Activated B cell treated with CpG ODN at 0.5 μM for 24 hours (primary cell): ENCODE results near the gene ZNF575. TPM values are rescaled to one million over a fixed set of nuclear protein-coding genes. Genes with fewer than 3 reads are reported as not detected.
A peak's percentile ranks its signal among the peaks of the same experiment; 100 is the strongest.

Source experiments
- ATAC-seq: fragments of 200-7000 bp; cut with Tn5 transposase; one replicate; pipeline ENCODE4 v1.10.0; 2021; ENCODE audit warnings: low read depth, mild to moderate bottlenecking, moderate library complexity
- CTCF ChIA-PET: fragments of 350-600 bp; sonication (Branson Sonifier 250); formaldehyde crosslinking; loops from one replicate; lab custom pipeline; 2021; ENCODE audit warnings: antibody characterized with exemption; lab: Charles Lee
- POLR2A ChIA-PET: fragments of 350-600 bp; sonication (Branson Sonifier 250); formaldehyde crosslinking; loops from one replicate; lab custom pipeline; 2021; ENCODE audit warnings: antibody characterized with exemption; lab: Charles Lee
- DNase-seq: peaks from one replicate; pipeline ENCODE4 v3.0.0; 2022
- H3K27ac Mint-ChIP-seq: one replicate; pipeline ENCODE4 v1.8.0; 2020; ENCODE audit warnings: mixed read lengths
- H3K27me3 Mint-ChIP-seq: one replicate; pipeline ENCODE4 v1.8.0; 2021; ENCODE audit warnings: mixed read lengths
- H3K36me3 Mint-ChIP-seq: one replicate; pipeline ENCODE4 v1.8.0; 2021; ENCODE audit warnings: low read depth, mixed read lengths
- H3K4me1 Mint-ChIP-seq: one replicate; pipeline ENCODE4 v1.8.0; 2021; ENCODE audit warnings: mixed read lengths
- H3K4me3 Mint-ChIP-seq: one replicate; pipeline ENCODE4 v1.8.0; 2020; ENCODE audit warnings: mild to moderate bottlenecking, mixed read lengths
- H3K9me3 Mint-ChIP-seq: one replicate; pipeline ENCODE4 v1.8.0; 2020; ENCODE audit warnings: mixed read lengths
- intact Hi-C: fragments of 100-400 bp; cut with micrococcal nuclease; formaldehyde crosslinking; loops from one replicate; pipeline ENCODE4 v1.15.1; 2024
- total RNA-seq: library from RNA; stranded (reverse); gene quantifications from 2 replicates; pipeline ENCODE4 v1.2.3, GENCODE V29; 2022
- TF ChIP-seq, protein P1 (sequence below): fragments of 200-600 bp; IDR thresholded peaks from one replicate; pipeline ENCODE4 v1.8.0; 2022; ENCODE audit warnings: antibody characterized with exemption, mild to moderate bottlenecking

ZNF575 gene
- total RNA-seq, 1 donor from 2014 or later = 1.9 TPM

DNA sequence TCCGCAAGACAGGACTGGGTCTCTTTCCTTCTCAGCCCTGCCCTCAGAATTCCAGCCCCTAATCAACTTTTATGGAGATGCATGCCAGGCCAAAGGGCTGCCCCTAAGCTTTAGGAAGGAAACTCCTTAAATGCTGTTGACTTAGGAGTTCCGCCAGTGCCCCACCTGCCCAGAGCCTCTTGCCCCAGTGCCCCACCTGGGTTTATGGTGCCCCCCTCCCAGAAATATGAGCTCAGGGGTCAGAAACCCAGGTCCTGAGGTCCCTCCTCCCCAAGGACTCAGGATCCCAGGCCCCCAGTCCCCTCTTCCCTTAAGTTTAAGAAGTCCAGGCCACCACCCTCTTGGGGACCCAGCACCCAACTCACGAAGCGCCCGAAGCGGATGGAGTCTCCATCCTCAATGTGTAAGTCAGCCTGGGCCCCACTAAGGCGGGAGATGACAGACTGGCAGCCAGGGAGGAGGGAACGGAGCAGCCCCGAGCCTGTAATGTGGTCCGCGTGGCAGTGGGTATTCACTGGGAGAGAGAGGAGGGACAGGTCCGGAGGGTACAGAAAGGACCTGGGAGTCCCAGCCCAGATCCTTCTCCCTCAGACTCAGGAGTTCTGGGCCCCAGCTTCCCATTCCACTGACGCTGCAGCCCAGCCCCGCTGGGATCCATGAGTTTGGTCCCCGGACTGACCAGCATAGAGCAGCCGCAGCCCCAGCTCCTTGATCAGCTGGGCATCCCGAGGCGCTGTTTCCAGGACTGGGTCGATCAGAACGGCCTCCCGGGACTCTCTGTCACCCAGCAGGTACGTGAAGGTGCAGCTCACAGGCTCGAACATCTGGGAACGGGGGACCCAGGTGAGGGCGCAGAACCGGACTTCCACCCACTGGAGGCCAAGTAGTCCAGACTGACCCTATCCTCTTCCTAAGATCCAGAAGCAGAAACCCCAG, 6.9 kb upstream of the ZNF575 start:
- DNase-seq (no peak), ATAC-seq (no peak)
- intact Hi-C loops = loop anchor here (2.0 kb wide), 1 partner anchor 21 kb away; the partner anchor contains the start of gene PHLDB3
- Mint-ChIP-seq H3K27ac (peak overlapping the region; percentile 54), H3K4me3 (peak overlapping the region; percentile 89), H3K27me3 (no peaks in the 10 kb centered on the region), H3K4me1 (peaks cover 25% of the 10 kb centered on the region), H3K36me3 (no peaks in the 10 kb centered on the region), H3K9me3 (no peaks in the 10 kb centered on the region)
- TF ChIP-seq, protein P1, sequence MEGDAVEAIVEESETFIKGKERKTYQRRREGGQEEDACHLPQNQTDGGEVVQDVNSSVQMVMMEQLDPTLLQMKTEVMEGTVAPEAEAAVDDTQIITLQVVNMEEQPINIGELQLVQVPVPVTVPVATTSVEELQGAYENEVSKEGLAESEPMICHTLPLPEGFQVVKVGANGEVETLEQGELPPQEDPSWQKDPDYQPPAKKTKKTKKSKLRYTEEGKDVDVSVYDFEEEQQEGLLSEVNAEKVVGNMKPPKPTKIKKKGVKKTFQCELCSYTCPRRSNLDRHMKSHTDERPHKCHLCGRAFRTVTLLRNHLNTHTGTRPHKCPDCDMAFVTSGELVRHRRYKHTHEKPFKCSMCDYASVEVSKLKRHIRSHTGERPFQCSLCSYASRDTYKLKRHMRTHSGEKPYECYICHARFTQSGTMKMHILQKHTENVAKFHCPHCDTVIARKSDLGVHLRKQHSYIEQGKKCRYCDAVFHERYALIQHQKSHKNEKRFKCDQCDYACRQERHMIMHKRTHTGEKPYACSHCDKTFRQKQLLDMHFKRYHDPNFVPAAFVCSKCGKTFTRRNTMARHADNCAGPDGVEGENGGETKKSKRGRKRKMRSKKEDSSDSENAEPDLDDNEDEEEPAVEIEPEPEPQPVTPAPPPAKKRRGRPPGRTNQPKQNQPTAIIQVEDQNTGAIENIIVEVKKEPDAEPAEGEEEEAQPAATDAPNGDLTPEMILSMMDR = no peak
- POLR2A ChIA-PET = interaction anchor here (1.0 to 2.8 kb wide), 5 partner anchors 22 to 79 kb away, joined by 3 to 11 read pairs (median 3); partner anchors contain the start of genes IRGQ, PHLDB3 and ZNF576
- CTCF ChIA-PET = interaction anchor here (2.6 to 8.4 kb wide), 2 partner anchors 69 to 79 kb away, joined by 7 to 61 read pairs; no protein-coding TSS in a partner anchor

DNA sequence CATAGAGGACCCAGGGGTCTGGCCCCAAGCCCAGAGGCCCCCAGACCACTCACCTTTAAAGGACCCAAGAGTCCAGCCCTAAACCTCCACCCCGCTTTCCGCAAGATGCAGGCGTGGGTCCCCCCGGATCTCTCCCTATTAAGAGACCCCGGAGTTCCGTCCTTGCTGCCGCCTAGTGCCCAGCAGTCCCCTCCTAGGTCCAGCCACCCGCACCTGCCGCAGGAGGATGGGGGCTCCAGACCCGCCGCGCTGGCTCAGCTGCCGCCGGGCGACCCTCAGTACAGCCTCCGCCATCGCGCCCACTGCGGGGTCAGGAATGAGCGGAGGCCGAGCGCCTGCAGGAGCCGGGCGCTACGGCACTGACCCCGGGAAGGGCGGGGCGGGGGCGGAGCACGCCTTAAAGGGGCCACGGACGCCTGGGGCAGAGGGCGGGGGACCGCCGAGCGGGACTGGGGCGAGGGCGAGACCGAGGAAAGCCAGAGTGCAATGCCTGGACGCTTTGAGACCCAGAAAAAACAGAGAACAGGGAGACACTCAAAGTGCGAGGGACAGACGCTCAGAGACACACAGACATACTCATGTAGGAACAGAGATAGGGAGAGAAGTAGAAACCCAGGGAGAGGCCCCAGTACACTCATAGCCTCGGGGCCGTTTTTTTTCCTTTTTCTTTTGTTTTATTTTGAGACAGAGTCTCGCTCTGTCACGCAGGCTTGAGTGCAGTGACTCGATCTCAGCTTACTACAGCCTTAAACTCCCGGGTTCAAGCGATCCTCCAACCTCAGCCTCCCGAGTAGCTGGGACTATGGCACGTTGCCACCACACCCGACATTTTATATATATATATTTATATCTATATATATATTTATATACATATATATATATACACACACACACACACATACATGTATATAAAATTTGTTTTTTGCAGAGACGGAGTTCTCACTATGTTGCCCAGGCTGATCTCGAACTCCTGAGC, 5.8 kb upstream of the ZNF575 start, which contains the start of gene ETHE1:
Gene ETHE1, minus strand, starts transcription at position 318 of the 976 bp plus-strand sequence. Its CDS starts 24 bp downstream, at position 294.
- H3K4me1 Mint-ChIP-seq = peaks cover 25% of the 10 kb centered on the region
- H3K4me3 Mint-ChIP-seq = peak within 1 kb of the TSS; percentile 89
- TF ChIP-seq, protein P1 = no peak
- H3K27me3 Mint-ChIP-seq = no peaks in the 10 kb centered on the region
- peak within 1 kb of the TSS; percentile 82 for H3K27ac Mint-ChIP-seq
- peak; percentile 92 for ATAC-seq
- peak; percentile 76 for DNase-seq
- no peaks in the 10 kb centered on the region for H3K9me3 Mint-ChIP-seq
- intact Hi-C loops = loop anchor here (2.0 kb wide), 1 partner anchor 22 kb away; the partner anchor contains the start of gene PHLDB3
- ChIA-PET POLR2A (interaction anchor here (0.7 to 2.8 kb wide), 3 partner anchors 23 to 42 kb away, joined by 3 to 11 read pairs (median 5); partner anchors contain the start of gene PHLDB3), CTCF (interaction anchor here (1.0 to 8.4 kb wide), 4 partner anchors 8 to 80 kb away, joined by 3 to 61 read pairs (median 13); no protein-coding TSS in a partner anchor)
- H3K36me3 Mint-ChIP-seq = no peaks in the 10 kb centered on the region

DNA sequence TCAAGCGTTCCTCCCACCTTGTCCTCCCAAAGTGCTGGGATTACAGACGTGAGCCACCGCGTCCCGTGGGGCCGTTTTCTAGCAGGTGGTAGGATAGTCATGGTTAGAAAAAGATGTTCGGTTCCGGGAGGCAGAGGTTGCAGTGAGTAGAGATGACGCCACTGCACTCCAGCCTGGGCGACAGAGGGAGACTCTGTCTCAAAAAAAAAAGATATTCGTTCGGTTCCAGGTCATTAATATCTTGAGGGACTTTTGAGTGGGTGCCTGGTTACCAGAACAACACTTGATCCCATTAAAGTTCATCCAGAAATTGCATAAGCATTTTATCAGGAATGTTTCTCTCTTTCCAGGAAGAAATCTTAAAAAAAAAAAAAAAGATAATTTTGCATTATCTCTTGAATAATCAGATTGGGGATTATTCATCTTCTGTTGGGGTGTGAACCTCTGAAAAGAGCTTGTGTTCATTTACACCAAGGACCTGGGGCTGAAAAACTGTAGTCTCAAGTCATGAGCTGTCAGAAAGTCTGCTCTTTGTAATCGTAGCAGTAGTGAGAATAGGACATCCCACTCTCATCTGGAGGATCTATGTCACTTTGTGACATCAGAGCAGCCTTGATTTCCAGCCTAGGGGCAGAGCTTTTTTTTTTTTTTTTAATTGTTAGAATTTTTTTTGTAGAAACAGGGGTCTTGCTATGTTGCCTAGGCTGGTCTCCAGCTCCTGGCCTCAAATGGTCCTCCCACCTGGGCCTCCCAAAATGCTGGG, 4.9 kb upstream of the ZNF575 start:
- ATAC-seq = no peak
- no peaks in the 10 kb centered on the region for H3K9me3 Mint-ChIP-seq
- no peaks in the 10 kb centered on the region for H3K27me3 Mint-ChIP-seq
- H3K4me3 Mint-ChIP-seq = peak overlapping the region; percentile 28
- TF ChIP-seq, protein P1 = no peak
- H3K27ac Mint-ChIP-seq = no peak overlapping the region
- POLR2A ChIA-PET = interaction anchor here (0.7 to 0.9 kb wide), 3 partner anchors 24 to 1540 kb away, joined by 3 to 5 read pairs (median 4); partner anchors contain the start of gene PHLDB3
- DNase-seq = no peak
- intact Hi-C loops = loop anchor here (2.0 kb wide), 1 partner anchor 23 kb away; the partner anchor contains the start of gene PHLDB3
- H3K36me3 Mint-ChIP-seq = no peaks in the 10 kb centered on the region
- CTCF ChIA-PET = interaction anchor here (0.7 to 8.4 kb wide), 5 partner anchors 8 to 81 kb away, joined by 3 to 61 read pairs (median 3); partner anchors contain the start of gene IRGQ
- peaks cover 33% of the 10 kb centered on the region for H3K4me1 Mint-ChIP-seq

DNA sequence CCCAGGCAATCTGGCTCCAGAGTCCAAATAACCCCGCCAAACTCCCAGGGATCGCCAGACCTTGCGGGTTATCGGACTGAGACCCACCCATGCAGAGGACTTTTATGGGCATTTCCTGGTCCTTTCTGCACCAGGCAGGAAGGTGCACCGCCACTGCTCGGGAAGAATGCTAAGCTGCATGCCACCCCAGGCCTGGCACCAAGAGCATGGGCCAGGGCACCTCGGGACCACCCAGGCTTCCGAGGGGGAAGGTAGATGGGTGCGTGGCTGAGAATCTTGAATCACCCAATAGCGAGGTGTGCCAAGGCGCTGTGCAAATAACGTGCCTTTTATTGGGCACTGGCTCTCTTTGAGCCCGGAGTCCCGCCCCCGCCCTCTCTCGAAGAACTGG, 422 bp upstream of the ZNF575 start:
- H3K9me3 Mint-ChIP-seq = no peaks in the 10 kb centered on the region
- ATAC-seq (peak; percentile 12), DNase-seq (no peak)
- peaks cover 7% of the 10 kb centered on the region for H3K36me3 Mint-ChIP-seq
- TF ChIP-seq, protein P1 = no peak
- no peaks in the 10 kb centered on the region for H3K27me3 Mint-ChIP-seq
- CTCF ChIA-PET = interaction anchor here (0.8 to 2.5 kb wide), 6 partner anchors 13 to 87 kb away, joined by 3 to 14 read pairs (median 5); no protein-coding TSS in a partner anchor
- H3K4me3 Mint-ChIP-seq = peak overlapping the region; percentile 97
- POLR2A ChIA-PET = interaction anchor here (0.6 to 2.6 kb wide), 16 partner anchors 8 to 967 kb away, joined by 4 to 29 read pairs (median 6); partner anchors contain the start of genes IRGQ, PHLDB3, SMG9 and ZNF180
- peaks cover 19% of the 10 kb centered on the region for H3K4me1 Mint-ChIP-seq
- intact Hi-C loops = loop anchor here (5.0 kb wide), 1 partner anchor 250 kb away; the partner anchor contains the start of gene KCNN4
- peak overlapping the region; percentile 87 for H3K27ac Mint-ChIP-seq
